Measurements from ENCODE around the gene SH3GL3.
A peak's percentile ranks its signal among the peaks of the same experiment; 100 is the strongest.

SH3GL3 gene

GRCh38 chr15:83458381-83458780 lies 11.2 kb downstream of the SH3GL3 start:
- no peak for DNase-seq

- no peak for DNase-seq
Observed at GRCh38 chr15:83462026-83462425, 14.9 kb downstream of the SH3GL3 start.

- no peak for DNase-seq
Observed at GRCh38 chr15:83462953-83463433, 15.9 kb downstream of the SH3GL3 start.

- DNase-seq, result no peak
Observed at GRCh38 chr15:83470887-83471286, 23.7 kb downstream of the SH3GL3 start.

- no peak for DNase-seq
Observed at GRCh38 chr15:83471307-83471866, 24.2 kb downstream of the SH3GL3 start.

- peak in 1 of 58 donors; percentile 48 for DNase-seq
Observed at GRCh38 chr15:83472151-83472550, 25.0 kb downstream of the SH3GL3 start.

- DNase-seq, result no peak
Observed at GRCh38 chr15:83472797-83473196, 25.7 kb downstream of the SH3GL3 start.

- DNase-seq, result peak in 24 of 58 donors; percentile 2 to 48 (median 23)
Observed at GRCh38 chr15:83474578-83474977, 27.4 kb downstream of the SH3GL3 start.

- no peak for DNase-seq
Observed at GRCh38 chr15:83475551-83475950, 28.4 kb downstream of the SH3GL3 start.

- DNase-seq, result no peak
Observed at GRCh38 chr15:83476066-83476465, 28.9 kb downstream of the SH3GL3 start.

- DNase-seq, result no peak
Observed at GRCh38 chr15:83476708-83477107, 29.6 kb downstream of the SH3GL3 start.

- DNase-seq, result no peak
Observed at GRCh38 chr15:83477172-83477807, 30.1 kb downstream of the SH3GL3 start.

- no peak for DNase-seq
Observed at GRCh38 chr15:83477808-83478537, 30.8 kb downstream of the SH3GL3 start.

- DNase-seq, result no peak
Observed at GRCh38 chr15:83483612-83484011, 36.5 kb downstream of the SH3GL3 start.

- DNase-seq, result no peak
Observed at GRCh38 chr15:83484636-83485035, 37.5 kb downstream of the SH3GL3 start.

- no peak for DNase-seq
Observed at GRCh38 chr15:83486363-83486762, 39.2 kb downstream of the SH3GL3 start.

GRCh38 chr15:83487519-83487918 lies 40.4 kb downstream of the SH3GL3 start:
- DNase-seq, result no peak

- no peak for DNase-seq
Observed at GRCh38 chr15:83489690-83490089, 42.5 kb downstream of the SH3GL3 start.

GRCh38 chr15:83491486-83491885 lies 44.3 kb downstream of the SH3GL3 start:
- DNase-seq, result no peak

GRCh38 chr15:83496766-83497165 lies 49.6 kb downstream of the SH3GL3 start:
- DNase-seq, result no peak

- no peak for DNase-seq
Observed at GRCh38 chr15:83498374-83498773, 51.2 kb downstream of the SH3GL3 start.

- DNase-seq, result no peak
Observed at GRCh38 chr15:83498801-83499200, 51.7 kb downstream of the SH3GL3 start.

GRCh38 chr15:83499476-83499875 lies 52.3 kb downstream of the SH3GL3 start:
- no peak for DNase-seq
